GM20431 (cell line): ENCODE data around the gene ABO.
"Not testable (repeated sequence)": the region's sequence is repeated elsewhere in the genome, so short reads cannot be mapped to it uniquely, and the experiment has no call there.

Source experiments
- in situ Hi-C: fragments of 300-500 bp; cut with MseI, MboI; formaldehyde crosslinking; loops from one replicate; pipeline ENCODE4 v1.15.0; 2020; ENCODE audit warnings: low sequenced_read_pairs; ENCODE audit not compliant: unreplicated experiment

The ABO gene

DNA sequence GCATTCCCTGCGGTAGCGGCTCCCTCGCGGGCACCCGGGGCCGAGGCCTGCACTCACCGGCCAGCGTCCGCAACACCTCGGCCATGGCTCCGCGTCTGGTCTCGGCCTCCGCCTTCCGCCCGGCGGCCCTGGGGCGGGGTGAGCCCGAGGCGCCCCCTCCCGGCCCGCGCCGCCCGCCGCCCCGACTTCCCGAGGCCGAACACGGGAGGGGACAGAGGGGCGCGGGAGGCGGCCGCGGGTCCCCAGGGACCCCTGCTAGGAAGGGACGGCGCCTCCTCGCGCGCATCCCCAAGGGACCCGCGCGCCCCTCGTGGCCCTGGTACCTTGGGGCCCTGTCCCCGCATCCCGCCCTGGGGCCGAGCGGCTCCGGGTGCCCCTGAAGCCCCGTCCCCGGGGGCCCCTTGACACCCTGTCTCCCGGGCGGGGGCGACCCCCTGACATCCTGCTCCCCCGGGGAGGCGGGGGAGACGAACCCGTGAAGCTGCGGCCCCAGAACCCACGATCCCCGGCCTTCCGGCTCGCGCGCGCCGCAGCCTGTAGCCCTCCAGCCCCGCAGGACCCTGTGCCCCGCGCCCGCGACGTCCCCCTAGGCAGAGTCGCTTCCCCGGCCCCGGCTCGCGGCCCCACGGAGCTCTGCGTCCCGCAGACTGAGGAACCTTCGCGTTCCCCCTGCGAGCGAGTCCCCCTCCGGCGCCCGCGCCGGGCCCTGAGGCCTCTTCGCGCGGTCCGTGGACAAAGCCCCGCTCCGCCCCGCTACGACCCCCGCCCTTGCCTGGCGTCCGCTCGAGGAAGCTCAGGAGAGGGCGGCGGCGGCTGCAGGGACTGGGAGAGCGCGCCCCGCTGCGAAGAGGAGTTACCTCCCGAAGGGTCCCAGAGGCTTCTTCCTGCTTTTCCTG is at the start of gene ABO:
Gene ABO (minus strand): TSS at position 97 of the 896 bp plus-strand sequence.
- in situ Hi-C loops = no loop called here

DNA sequence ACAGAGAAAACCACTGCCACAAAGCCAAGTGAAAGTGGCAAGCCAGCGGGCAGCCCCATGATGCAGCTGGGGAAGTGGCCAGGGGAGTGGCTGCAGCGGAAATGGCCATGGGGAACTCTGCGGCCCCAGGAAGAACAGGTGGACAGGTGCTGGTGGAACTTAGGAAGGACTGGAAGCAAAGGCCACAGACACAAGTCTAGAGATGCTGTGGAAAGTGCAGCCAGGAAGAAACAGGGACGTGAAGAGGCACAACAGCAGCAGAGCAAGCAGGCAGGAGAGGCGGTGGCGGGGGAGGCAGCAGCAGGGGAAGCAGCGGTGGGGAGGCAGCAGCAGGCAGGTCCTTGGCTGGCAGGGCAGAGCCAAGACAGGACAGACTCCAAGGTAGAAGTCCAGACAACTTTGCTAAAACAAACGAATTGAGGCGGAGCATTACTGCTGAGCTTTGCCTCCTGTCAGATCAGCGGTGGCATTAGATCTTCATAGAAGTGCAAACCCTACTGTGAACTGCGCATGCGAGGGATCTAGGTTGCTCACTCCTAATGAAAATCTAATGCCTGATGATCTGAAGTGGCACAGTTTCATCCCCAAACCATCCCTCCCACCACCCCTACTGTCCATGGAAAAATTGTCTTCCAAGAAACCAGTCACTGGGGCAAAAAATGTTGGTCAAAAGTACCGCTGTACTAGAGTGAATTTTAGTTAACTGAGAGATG is 49.1 kb upstream of the ABO start:
- in situ Hi-C loops = no loop called here

- in situ Hi-C loops = no loop called here
Measured at GRCh38 chr9:133323211-133323610, 48.2 kb upstream of the ABO start.

- in situ Hi-C loops = no loop called here
Measured at GRCh38 chr9:133322701-133323100, 47.7 kb upstream of the ABO start.

GRCh38 chr9:133321411-133321935 is 46.5 kb upstream of the ABO start:
- in situ Hi-C loops = no loop called here

DNA sequence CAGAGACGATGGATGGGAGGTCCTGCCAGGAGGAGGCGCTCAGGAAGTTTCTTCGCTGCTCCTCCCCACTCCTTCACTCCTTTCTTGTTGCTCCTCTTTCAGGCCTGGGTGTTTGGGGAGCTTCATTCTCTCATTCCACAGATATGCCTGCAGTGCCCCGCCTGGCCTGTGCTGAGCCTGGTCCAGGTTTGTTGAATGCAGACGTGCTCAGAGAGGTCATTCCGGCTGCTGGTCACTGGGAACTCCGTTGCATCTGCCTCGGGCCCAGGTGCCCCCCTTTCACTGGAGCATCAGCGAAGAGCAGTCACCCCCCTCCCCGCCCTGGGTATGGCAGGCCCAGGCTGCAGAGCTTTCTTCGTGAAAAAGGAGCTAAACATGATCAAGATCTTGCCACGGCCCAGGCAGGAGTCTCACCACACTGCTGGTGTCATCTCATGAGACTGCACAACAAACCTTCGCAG is 45.5 kb upstream of the ABO start:
- in situ Hi-C loops = no loop called here

- in situ Hi-C loops = not testable (repeated sequence)
Measured at GRCh38 chr9:133317551-133317950, 42.5 kb upstream of the ABO start.

DNA sequence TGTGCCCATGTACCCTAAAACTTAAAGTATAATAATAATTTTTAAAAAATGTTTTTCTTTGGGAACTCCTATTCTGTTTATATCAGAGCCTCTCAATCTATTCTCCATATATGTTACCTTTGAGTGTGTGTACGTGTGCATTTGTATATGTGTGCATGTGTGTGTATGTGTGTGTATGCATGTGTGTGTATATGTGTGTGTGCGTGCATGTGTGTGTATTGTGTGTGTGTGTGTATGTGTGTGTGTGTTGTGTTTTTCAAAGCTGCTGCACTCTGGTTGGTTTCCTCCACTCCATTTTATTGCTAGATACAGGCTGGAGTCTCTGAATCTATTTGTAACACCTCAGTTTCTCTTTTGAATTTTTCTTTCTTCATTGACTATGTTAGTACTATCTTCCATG is 41.0 kb upstream of the ABO start:
- in situ Hi-C loops = no loop called here

DNA sequence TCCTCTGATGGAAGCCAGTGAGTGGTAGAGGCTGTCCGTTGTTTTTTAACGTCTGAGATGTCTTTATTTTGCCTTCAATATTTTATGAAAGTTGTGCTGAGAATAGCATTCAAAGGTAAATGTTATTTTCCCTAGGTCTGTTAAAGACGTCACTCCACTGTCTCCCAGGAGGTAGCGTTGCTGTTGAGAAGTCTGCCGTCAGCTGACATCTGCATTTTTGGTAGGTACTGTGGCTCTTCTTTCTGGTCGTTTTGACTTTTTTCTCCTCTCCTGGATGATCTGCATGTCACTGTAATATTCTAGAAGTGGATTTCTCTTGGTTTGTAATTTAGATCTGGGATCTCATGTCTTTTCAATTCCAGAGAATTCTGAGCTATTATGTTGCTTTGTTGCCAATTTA is 34.6 kb upstream of the ABO start:
- in situ Hi-C loops = no loop called here

GRCh38 chr9:133307301-133307700 is 32.3 kb upstream of the ABO start:
- in situ Hi-C loops = no loop called here

- in situ Hi-C loops = no loop called here
Measured at GRCh38 chr9:133306242-133307204, 31.5 kb upstream of the ABO start.

DNA sequence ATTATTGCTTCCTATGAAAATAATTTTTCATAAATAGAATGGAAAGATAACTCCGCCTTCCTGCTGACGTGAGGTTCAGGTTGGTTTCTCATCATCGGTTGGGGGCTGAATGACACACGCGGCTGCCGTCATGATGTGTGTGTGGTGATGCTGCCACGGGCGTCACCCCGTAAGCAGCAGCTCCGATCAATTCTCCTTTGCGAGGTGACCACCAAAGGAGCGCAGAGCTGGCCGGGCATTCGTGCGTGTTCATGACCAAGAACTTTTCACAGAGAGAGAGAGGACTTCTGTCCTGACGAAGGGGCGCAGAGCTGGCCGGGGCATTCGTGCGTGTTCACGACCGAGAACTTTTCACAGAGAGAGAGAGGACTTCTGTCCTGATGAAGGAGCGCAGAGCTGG is 30.7 kb upstream of the ABO start:
- in situ Hi-C loops = no loop called here

DNA sequence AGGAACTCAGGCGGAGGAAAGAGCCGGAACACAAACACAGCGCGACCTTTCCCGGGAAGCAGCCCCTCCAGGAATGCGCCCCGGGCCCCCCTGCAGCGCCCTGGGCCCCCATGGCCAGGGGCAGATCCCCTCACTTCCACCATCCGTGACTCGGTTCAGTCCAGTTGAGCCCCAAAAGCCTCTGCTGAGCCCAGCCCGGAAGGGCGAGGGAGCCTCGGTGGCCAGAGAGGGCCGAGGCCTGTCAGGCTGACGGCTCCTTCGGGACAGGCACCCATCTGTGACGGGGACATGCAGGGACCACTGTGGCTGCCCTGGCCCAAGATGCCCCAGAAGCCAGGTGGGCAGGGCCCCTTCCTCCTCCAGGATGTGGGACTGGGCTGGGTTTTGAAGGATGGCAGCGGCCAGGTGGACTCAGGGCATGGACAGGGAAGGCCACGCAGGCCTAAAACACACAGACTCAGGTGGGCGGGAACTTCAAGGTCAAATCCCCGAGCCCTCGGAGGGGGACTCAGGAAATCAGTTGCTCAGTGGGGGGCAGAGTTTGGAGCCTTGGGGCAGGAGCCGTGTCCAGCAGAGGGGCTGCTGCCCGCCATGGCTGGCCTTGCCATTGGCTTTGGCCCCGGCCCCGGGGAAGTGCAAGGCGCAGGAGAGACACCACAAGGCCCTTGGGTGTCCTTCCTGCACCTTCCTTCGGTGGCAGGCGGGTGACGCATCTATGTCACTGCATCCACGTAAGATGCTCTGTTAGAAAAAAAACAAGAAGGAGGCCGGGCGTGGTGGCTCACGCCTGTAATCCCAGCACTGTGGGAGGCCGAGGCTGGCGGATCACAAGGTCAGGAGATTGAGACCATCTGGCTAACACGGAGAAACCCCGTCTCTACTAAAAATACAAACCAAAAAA is 29.7 kb upstream of the ABO start:
- in situ Hi-C loops = no loop called here

GRCh38 chr9:133304158-133304470 is 29.1 kb upstream of the ABO start:
- in situ Hi-C loops = no loop called here

DNA sequence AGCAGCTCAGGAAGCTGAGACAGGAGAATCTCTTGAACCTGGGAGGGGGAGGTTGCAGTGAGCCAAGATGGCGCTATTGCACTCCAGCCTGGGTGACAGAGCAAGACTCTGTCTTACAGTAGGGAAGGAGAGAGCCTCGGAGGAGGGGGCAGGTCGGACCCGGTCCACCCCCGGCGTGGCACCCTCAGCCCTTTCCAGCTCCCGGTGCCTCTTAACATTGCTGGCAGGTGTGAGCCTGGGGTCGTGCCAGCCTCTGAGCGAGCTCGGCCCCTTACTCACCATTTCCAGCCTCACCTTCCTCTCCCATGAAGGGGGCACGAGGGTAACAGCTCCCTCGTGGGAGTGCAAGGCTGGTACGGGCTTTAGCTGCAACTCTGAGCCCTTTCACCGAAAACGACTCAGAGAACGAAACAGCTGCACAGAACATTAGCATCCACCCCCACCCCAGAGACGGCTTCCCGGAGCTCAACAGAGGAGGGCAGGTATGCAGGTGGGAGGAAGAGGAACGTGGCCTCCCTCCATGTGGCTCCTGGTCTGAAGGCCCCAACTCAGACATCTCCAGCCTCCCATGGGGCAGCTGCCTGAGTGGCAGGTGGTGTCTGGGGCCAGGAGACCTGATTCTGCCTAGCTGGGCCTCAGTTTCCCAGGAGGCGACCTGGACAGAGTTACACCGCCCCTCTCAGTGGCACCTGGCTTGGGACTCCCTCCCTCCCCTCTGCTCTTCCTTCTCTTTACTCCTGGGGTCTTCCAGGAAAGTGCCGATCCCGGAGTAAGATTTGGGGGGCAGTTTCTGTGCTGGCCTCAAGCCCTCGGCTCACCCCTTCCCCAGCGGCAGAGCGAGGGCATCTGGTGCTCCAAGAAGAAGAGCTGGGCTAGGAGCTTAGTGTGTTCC is 28.5 kb upstream of the ABO start:
- in situ Hi-C loops = no loop called here

DNA sequence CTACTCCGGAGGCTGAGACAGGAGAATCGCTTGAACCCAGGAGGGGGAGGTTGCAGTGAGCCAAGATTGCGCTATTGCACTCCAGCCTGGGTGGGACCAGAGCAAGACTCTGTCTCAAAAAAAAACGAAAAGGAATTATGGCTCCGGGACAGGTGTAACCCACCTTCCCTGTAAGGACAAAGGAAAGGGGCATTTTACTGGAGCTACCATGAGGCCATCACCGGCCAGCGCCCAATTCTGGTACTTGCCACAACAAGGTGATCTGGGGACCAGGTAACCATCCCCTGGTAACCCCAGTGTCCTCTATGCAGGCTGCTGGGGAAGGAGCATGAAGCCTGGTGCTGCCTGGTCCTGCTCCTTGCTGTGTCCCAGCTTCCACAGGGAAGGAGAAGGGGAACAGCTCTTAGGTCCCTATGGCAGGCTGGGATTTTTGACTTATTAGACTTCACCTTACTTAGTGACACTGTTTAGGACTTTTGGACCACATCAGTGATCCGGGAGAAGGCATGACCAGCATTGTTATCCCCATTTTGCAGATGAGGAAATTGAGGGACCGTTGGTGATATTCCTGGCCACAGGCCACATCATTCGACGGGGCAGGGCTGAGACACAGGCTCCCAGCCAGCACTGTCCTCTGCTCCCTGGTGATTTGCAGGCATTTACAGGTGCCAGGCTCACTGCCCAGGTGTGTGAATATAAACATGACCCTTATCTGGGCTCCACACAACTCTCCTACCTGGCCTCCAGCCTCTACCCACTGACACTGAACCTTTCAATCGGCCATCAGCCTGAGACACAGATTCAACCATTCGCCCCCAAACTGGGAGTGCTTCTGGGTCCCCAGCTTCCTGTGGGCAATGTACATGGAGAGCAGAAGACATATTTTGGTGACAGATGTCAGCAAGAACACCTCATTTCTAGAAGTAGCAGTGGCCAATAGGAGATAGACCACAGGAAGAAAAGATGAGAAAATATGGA is 26.5 kb upstream of the ABO start:
- in situ Hi-C loops = no loop called here

DNA sequence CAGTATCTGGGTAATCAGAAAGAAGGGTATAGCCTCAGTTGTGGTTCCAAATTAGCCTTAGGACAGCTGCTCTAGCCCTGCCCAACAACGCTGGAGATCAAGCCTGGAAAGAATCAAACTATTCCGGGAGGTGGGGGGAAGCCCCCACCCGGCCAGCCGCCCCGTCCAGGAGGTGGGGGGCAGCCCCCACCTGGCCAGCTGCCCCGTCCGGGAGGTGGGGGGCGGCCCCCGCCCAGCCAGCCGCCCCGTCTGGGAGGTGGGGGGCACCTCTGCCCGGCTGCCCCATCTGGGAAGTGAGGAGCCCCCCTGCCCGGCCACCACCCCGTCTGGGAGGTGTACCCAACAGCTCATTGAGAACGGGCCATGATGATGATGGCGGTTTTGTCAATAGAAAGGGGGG is 25.0 kb upstream of the ABO start:
- in situ Hi-C loops = not testable (repeated sequence)
